Smooth muscle cell (in vitro differentiated cells): ENCODE results near the gene TMEM154. TPM values are rescaled to one million over a fixed set of nuclear protein-coding genes. Genes with fewer than 3 reads are reported as not detected.

Experiments
- DNase-seq: peaks from one replicate; lab custom pipeline; 2025; ENCODE audit not compliant: unreplicated experiment; lab: John Stamatoyannopoulos, UW
- H2AFZ ChIP-seq: fragments of 200-600 bp; sonication (generic); 2 replicates; pipeline ENCODE4 v1.6.0; 2016; ENCODE audit warnings: antibody characterized with exemption, low read depth, mild to moderate bottlenecking
- H3F3A ChIP-seq: fragments of 200-600 bp; sonication (generic); 2 replicates; pipeline ENCODE4 v1.6.0; 2017; ENCODE audit warnings: antibody characterized with exemption, low read depth
- H3K27ac ChIP-seq: fragments of 200-600 bp; sonication (generic); 2 replicates; pipeline ENCODE4 v1.5.1; 2016; ENCODE audit warnings: low read depth, mild to moderate bottlenecking
- H3K27me3 ChIP-seq: fragments of 200-600 bp; sonication (generic); 2 replicates; pipeline ENCODE4 v1.6.1; 2016; ENCODE audit warnings: low read depth, mild to moderate bottlenecking
- H3K36me3 ChIP-seq: fragments of 200-600 bp; sonication (generic); 2 replicates; pipeline ENCODE4 v1.5.1; 2016; ENCODE audit warnings: low read depth
- H3K4me1 ChIP-seq: fragments of 200-600 bp; sonication (generic); 2 replicates; pipeline ENCODE4 v1.5.1; 2016; ENCODE audit warnings: low read depth
- H3K4me2 ChIP-seq: fragments of 200-600 bp; sonication (generic); 2 replicates; pipeline ENCODE4 v1.6.0; 2016; ENCODE audit warnings: mild to moderate bottlenecking
- H3K4me3 ChIP-seq: fragments of 200-600 bp; sonication (generic); 2 replicates; pipeline ENCODE4 v1.5.1; 2016; ENCODE audit warnings: mild to moderate bottlenecking
- H3K79me2 ChIP-seq: fragments of 200-600 bp; sonication (generic); 2 replicates; pipeline ENCODE4 v1.6.0; 2016; ENCODE audit warnings: low read depth, mild to moderate bottlenecking
- H3K9ac ChIP-seq: fragments of 200-600 bp; sonication (generic); 2 replicates; pipeline ENCODE4 v1.6.0; 2016; ENCODE audit warnings: low read depth
- H3K9me3 ChIP-seq: fragments of 200-600 bp; sonication (generic); replicated peaks from 2 replicates; pipeline ENCODE4 v1.5.1; 2016; ENCODE audit warnings: low read depth
- H4K20me1 ChIP-seq: fragments of 200-600 bp; sonication (generic); 2 replicates; pipeline ENCODE4 v1.6.0; 2016; ENCODE audit warnings: low read depth
- CTCF ChIP-seq: fragments of 200-600 bp; sonication (generic); IDR thresholded peaks from 2 replicates; pipeline ENCODE4 v1.5.1; 2017; ENCODE audit warnings: borderline replicate concordance, mild to moderate bottlenecking, antibody characterized with exemption; ENCODE audit not compliant: insufficient read depth, poor library complexity, severe bottlenecking
- WGBS: methylation state at CpG from one replicate; pipeline ENCODE4 v1.1.7; 2016; ENCODE audit warnings: low lambda C conversion rate; 5-methylcytosine and 5-hydroxymethylcytosine counted together
- polyA plus RNA-seq: library from polyadenylated mRNA; unstranded; fragments of >200 nt; fragmentation: Nextera tagmentation; extraction: Ambion mirVana; gene quantifications from 2 replicates; pipeline ENCODE4 v1.2.1, GENCODE V29; 2016
- total RNA-seq: library from RNA; depleted of rRNA; stranded (reverse); fragments of >200 nt; gene quantifications from 2 replicates; pipeline ENCODE4 v1.2.3, GENCODE V29; 2014

The TMEM154 gene
- total and polyA plus RNA-seq, 2 experiments from 2014 or later, result 1.8 to 6.0 TPM

GRCh38 chr4:152660526-152660925 lies 19.3 kb downstream of the TMEM154 start:
- no peak overlapping the region for H3K9ac ChIP-seq
- WGBS, result 91% methylated on average over 5 of the region's 5 CpGs
- H3F3A ChIP-seq, result no peaks in the 10 kb centered on the region
- no peak for DNase-seq
- no peaks in the 10 kb centered on the region for H3K79me2 ChIP-seq
- H3K9me3 ChIP-seq, result peaks cover 13% of the 10 kb centered on the region
- no peak overlapping the region for H3K4me3 ChIP-seq
- H2AFZ ChIP-seq, result no peak overlapping the region
- TF ChIP-seq CTCF, result no peak
- H3K4me2 ChIP-seq, result no peak overlapping the region
- H3K27me3 ChIP-seq, result no peaks in the 10 kb centered on the region
- no peak overlapping the region for H3K27ac ChIP-seq
- H3K36me3 ChIP-seq, result no peaks in the 10 kb centered on the region
- H3K4me1 ChIP-seq, result no peaks in the 10 kb centered on the region
- no peaks in the 10 kb centered on the region for H4K20me1 ChIP-seq

- Histone ChIP-seq H3K79me2 (no peaks in the 10 kb centered on the region), H4K20me1 (no peaks in the 10 kb centered on the region), H3K9ac (no peak overlapping the region), H2AFZ (no peak overlapping the region), H3F3A (no peaks in the 10 kb centered on the region), H3K27me3 (no peaks in the 10 kb centered on the region), H3K9me3 (peaks cover 13% of the 10 kb centered on the region), H3K4me2 (no peak overlapping the region), H3K4me1 (no peaks in the 10 kb centered on the region), H3K36me3 (no peaks in the 10 kb centered on the region), H3K4me3 (no peak overlapping the region), H3K27ac (no peak overlapping the region)
- TF ChIP-seq CTCF, result no peak
- 92% methylated on average over 4 of the region's 4 CpGs for WGBS
- DNase-seq, result no peak
Observed at GRCh38 chr4:152659806-152660205, 20.0 kb downstream of the TMEM154 start.

GRCh38 chr4:152657657-152658056 lies 22.1 kb downstream of the TMEM154 start:
- Histone ChIP-seq H3K9me3 (peaks cover 13% of the 10 kb centered on the region), H3K4me1 (no peaks in the 10 kb centered on the region), H3K9ac (no peak overlapping the region), H3K27me3 (no peaks in the 10 kb centered on the region), H2AFZ (no peak overlapping the region), H3K4me2 (no peak overlapping the region), H3K79me2 (no peaks in the 10 kb centered on the region), H3K36me3 (no peaks in the 10 kb centered on the region), H3K27ac (no peak overlapping the region), H4K20me1 (no peaks in the 10 kb centered on the region), H3F3A (no peaks in the 10 kb centered on the region), H3K4me3 (no peak overlapping the region)
- WGBS, result 94% methylated on average over 2 of the region's 2 CpGs
- no peak for DNase-seq
- TF ChIP-seq CTCF, result no peak

- no peaks in the 10 kb centered on the region for H3F3A ChIP-seq
- H3K9me3 ChIP-seq, result peaks cover 13% of the 10 kb centered on the region
- no peak overlapping the region for H3K9ac ChIP-seq
- H3K4me3 ChIP-seq, result no peak overlapping the region
- H3K4me1 ChIP-seq, result no peaks in the 10 kb centered on the region
- H4K20me1 ChIP-seq, result no peaks in the 10 kb centered on the region
- no peaks in the 10 kb centered on the region for H3K36me3 ChIP-seq
- no peaks in the 10 kb centered on the region for H3K27me3 ChIP-seq
- no peak for TF ChIP-seq CTCF
- no peak overlapping the region for H3K4me2 ChIP-seq
- WGBS, result 91% methylated on average over 7 of the region's 7 CpGs
- no peak overlapping the region for H2AFZ ChIP-seq
- no peak for DNase-seq
- no peaks in the 10 kb centered on the region for H3K79me2 ChIP-seq
- H3K27ac ChIP-seq, result no peak overlapping the region
Observed at GRCh38 chr4:152655272-152656129, 24.3 kb downstream of the TMEM154 start.
